Panc1 (cell line): ENCODE measurements around the gene PPM1H. TPM values are rescaled to one million over a fixed set of nuclear protein-coding genes. Genes with fewer than 3 reads are reported as not detected.
A peak's percentile ranks its signal among the peaks of the same experiment; 100 is the strongest.

ENCODE experiments used
- ATAC-seq: fragments of 200-7000 bp; cut with Tn5 transposase; 2 replicates; pipeline ENCODE4 v1.9.1; 2020; ENCODE audit warnings: mild to moderate bottlenecking, moderate library complexity
- BruUV-seq: library from RNA; stranded (reverse); fragments of 400-500 nt; replicated peaks from 2 replicates; lab custom pipeline; 2021; lab: Mats Ljungman, UMichigan
- CTCF ChIA-PET: fragments of 300-600 bp; sonication (Branson Sonifier 250); formaldehyde crosslinking; loops from one replicate; lab custom pipeline; 2022; ENCODE audit warnings: antibody characterized with exemption; lab: Charles Lee
- POLR2A ChIA-PET: fragments of 300-600 bp; sonication (Branson Sonifier 250); formaldehyde crosslinking; loops from one replicate; lab custom pipeline; 2022; ENCODE audit warnings: antibody characterized with exemption; lab: Charles Lee
- DNase-seq: peaks from one replicate; pipeline ENCODE4 v3.0.0-alpha.2; 2010; ENCODE audit warnings: low read depth, low spot score
- H3K27ac ChIP-seq: 2 replicates; pipeline ENCODE4 v1.5.1; 2011; ENCODE audit warnings: mild to moderate bottlenecking, low read length, inconsistent platforms
- H3K27me3 ChIP-seq: fragments of 200-500 bp; sonication (Bioruptor generic); 2 replicates; pipeline ENCODE4 v1.6.0; 2014; ENCODE audit warnings: low read length, inconsistent platforms; ENCODE audit not compliant: control insufficient read depth, insufficient read depth
- H3K36me3 ChIP-seq: fragments of 200-500 bp; sonication (Bioruptor generic); 2 replicates; pipeline ENCODE4 v1.5.1; 2014; ENCODE audit warnings: inconsistent platforms, mild to moderate bottlenecking, low read length, moderate library complexity; ENCODE audit not compliant: control insufficient read depth, insufficient read depth
- H3K4me1 ChIP-seq: 2 replicates; pipeline ENCODE4 v1.5.1; 2011; ENCODE audit warnings: inconsistent platforms, mild to moderate bottlenecking, low read length, moderate library complexity; ENCODE audit not compliant: control insufficient read depth, insufficient read depth
- H3K4me3 ChIP-seq, 2 experiments: 2 replicates each; pipeline ENCODE4 v1.5.1; 2011 to 2012; ENCODE audit warnings: low read depth in 2 of 2, low read length in 2 of 2, mild to moderate bottlenecking in 2 of 2, inconsistent platforms in 1 of 2, moderate library complexity in 1 of 2
- H3K9me3 ChIP-seq: fragments of 200-500 bp; sonication (Bioruptor generic); 2 replicates; pipeline ENCODE4 v1.5.1; 2014; ENCODE audit warnings: low read depth, mild to moderate bottlenecking, inconsistent platforms, low read length, moderate library complexity; ENCODE audit not compliant: control insufficient read depth, insufficient read depth
- CTCF ChIP-seq: fragments of 450-650 bp; IDR thresholded peaks from 2 replicates; pipeline ENCODE4 v1.5.1; 2017; ENCODE audit warnings: mild to moderate bottlenecking
- POLR2AphosphoS5 ChIP-seq: IDR thresholded peaks from 2 replicates; pipeline ENCODE4 v1.6.1; 2012; ENCODE audit warnings: mild to moderate bottlenecking, low read depth, low read length, moderate library complexity
- REST ChIP-seq, 2 experiments: IDR thresholded peaks; 2 replicates each; pipeline ENCODE4 v1.6.1; 2011 to 2012; ENCODE audit warnings: low read depth in 2 of 2, control low read depth in 1 of 2, low read length in 1 of 2, mild to moderate bottlenecking in 1 of 2, moderate library complexity in 1 of 2; ENCODE audit not compliant: insufficient read depth in 1 of 2
- SIN3A ChIP-seq: IDR thresholded peaks from 2 replicates; pipeline ENCODE4 v1.6.1; 2012; ENCODE audit warnings: low read depth, mild to moderate bottlenecking, low read length, moderate library complexity, borderline replicate concordance; ENCODE audit not compliant: insufficient read depth
- TCF7L2 ChIP-seq: IDR thresholded peaks from 2 replicates; pipeline ENCODE4 v1.6.1; 2011; ENCODE audit warnings: mild to moderate bottlenecking, low read depth, low read length, inconsistent platforms
- in situ Hi-C: cut with HindIII; loops from 2 replicates; pipeline ENCODE4 v1.10.0; 2016; ENCODE audit warnings: low sequenced_read_pairs, low pct_unique_long_range_greater_than_20kb
- intact Hi-C: fragments of 100-400 bp; cut with micrococcal nuclease; formaldehyde crosslinking; loops from one replicate; pipeline ENCODE4 v1.10.0; 2022; ENCODE audit not compliant: unreplicated experiment
- total RNA-seq: library from RNA; stranded (reverse); gene quantifications from one replicate; pipeline ENCODE4 v1.2.1, GENCODE V29; 2021; ENCODE audit not compliant: unreplicated experiment

PPM1H gene
- total RNA-seq, 1 experiment from 2014 or later, result 22.9 TPM

GRCh38 chr12:62899568-62900390 is 35.2 kb downstream of the PPM1H start:
- no peaks in the 10 kb centered on the region for H3K9me3 ChIP-seq
- H3K4me1 ChIP-seq, result no peaks in the 10 kb centered on the region
- TF ChIP-seq TCF7L2 (no peak), SIN3A (no peak)
- CTCF ChIA-PET, result no interaction called here
- in situ Hi-C loops, result no loop called here
- intact Hi-C loops, result no loop called here
- ATAC-seq (peak; percentile 53; the same call in 1 of the 2 replicates), DNase-seq (no peak)
- H3K4me3 ChIP-seq, result no peak overlapping the region
- H3K27ac ChIP-seq, result no peak overlapping the region
- H3K36me3 ChIP-seq, result no peaks in the 10 kb centered on the region
- POLR2A ChIA-PET, result no interaction called here
- no peaks in the 10 kb centered on the region for H3K27me3 ChIP-seq
- no TSS peak for BruUV-seq

GRCh38 chr12:62898526-62898925 is 36.4 kb downstream of the PPM1H start:
- in situ Hi-C loops, result no loop called here
- BruUV-seq, result no TSS peak
- TF ChIP-seq REST (IDR thresholded peaks at IDR 0.05; ENCODE audit: insufficient read depth in 1 of 2, low read depth in 2 of 2, low read length in 1 of 2), result no peak
- TF ChIP-seq CTCF, result no peak
- TF ChIP-seq TCF7L2, result no peak
- no peak for TF ChIP-seq POLR2AphosphoS5
- no peak for TF ChIP-seq SIN3A
- Histone ChIP-seq H3K27me3 (no peaks in the 10 kb centered on the region), H3K4me3 (no peak overlapping the region), H3K4me1 (no peaks in the 10 kb centered on the region), H3K9me3 (no peaks in the 10 kb centered on the region), H3K27ac (no peak overlapping the region), H3K36me3 (no peaks in the 10 kb centered on the region)
- ATAC-seq (no peak), DNase-seq (no peak)
- POLR2A ChIA-PET, result no interaction called here
- CTCF ChIA-PET, result no interaction called here
- intact Hi-C loops, result no loop called here

- in situ Hi-C loops (no loop called here), intact Hi-C loops (no loop called here)
- DNase-seq (no peak), ATAC-seq (no peak)
- no peak overlapping the region for H3K4me3 ChIP-seq
- no peaks in the 10 kb centered on the region for H3K36me3 ChIP-seq
- H3K4me1 ChIP-seq, result no peaks in the 10 kb centered on the region
- TF ChIP-seq POLR2AphosphoS5, result no peak
- TF ChIP-seq REST (IDR thresholded peaks at IDR 0.05; ENCODE audit: insufficient read depth in 1 of 2, low read depth in 2 of 2, low read length in 1 of 2), result no peak
- TF ChIP-seq CTCF, result no peak
- TF ChIP-seq TCF7L2, result no peak
- no peak for TF ChIP-seq SIN3A
- CTCF ChIA-PET, result no interaction called here
- H3K9me3 ChIP-seq, result no peaks in the 10 kb centered on the region
- POLR2A ChIA-PET, result no interaction called here
- H3K27me3 ChIP-seq, result no peaks in the 10 kb centered on the region
- no TSS peak for BruUV-seq
- no peak overlapping the region for H3K27ac ChIP-seq
Observed at GRCh38 chr12:62895351-62895877, 39.5 kb downstream of the PPM1H start.
